Body of pancreas (tissue), 4 donors: Measurements from ENCODE around the gene PNPLA5. TPM values are rescaled to one million over a fixed set of nuclear protein-coding genes. Genes with fewer than 3 reads are reported as not detected.

Source experiments
- ATAC-seq: fragments of 150-250 bp; one replicate; pipeline ENCODE4 v1.9.1; 2016
- DNase-seq, 4 donors: peaks; one replicate each; pipeline ENCODE4 v3.0.0-alpha.2; 2019
- H3K27ac ChIP-seq, 4 donors: fragments of 200-600 bp; sonication (generic); 1 replicate in 3 of 4; 2 replicates in 1 of 4; pipeline versions ENCODE4 v1.5.1 to v1.6.1; 2016 to 2019; ENCODE audit warnings: mild to moderate bottlenecking in 1 of 4, mixed read lengths in 1 of 4, moderate library complexity in 1 of 4
- H3K27me3 ChIP-seq, 2 donors: fragments of 200-600 bp; sonication (generic); one replicate each; pipeline ENCODE4 v1.6.0; 2016; ENCODE audit warnings: mild to moderate bottlenecking in 1 of 2
- H3K36me3 ChIP-seq, 2 donors: fragments of 200-600 bp; sonication (generic); replicated peaks in 1 of 2; 2 replicates each; pipeline ENCODE4 v1.5.1; 2016; ENCODE audit warnings: low read depth in 2 of 2; ENCODE audit not compliant: insufficient read depth in 1 of 2
- H3K4me1 ChIP-seq: fragments of 200-600 bp; sonication (generic); one replicate; pipeline ENCODE4 v1.6.0; 2016
- H3K4me3 ChIP-seq, 2 donors: fragments of 200-600 bp; sonication (generic); 1 replicate in 1 of 2; 2 replicates in 1 of 2; pipeline ENCODE4 v1.5.1; 2016 to 2019
- H3K9me3 ChIP-seq, 3 donors: fragments of 200-600 bp; sonication (generic); 1 replicate in 2 of 3; 2 replicates in 1 of 3; pipeline ENCODE4 v1.5.1; 2016
- POLR2A ChIP-seq, 3 donors: fragments of 450-650 bp; IDR thresholded peaks; one replicate each; pipeline ENCODE4 v1.6.1; 2016; ENCODE audit warnings: antibody characterized with exemption in 3 of 3, mild to moderate bottlenecking in 2 of 3
- WGBS, 2 donors: methylation state at CpG; one replicate each; pipeline ENCODE4 v1.1.5; 2017; 5-methylcytosine and 5-hydroxymethylcytosine counted together
- intact Hi-C: fragments of 100-400 bp; cut with DNase I; formaldehyde crosslinking; loops from one replicate; pipeline ENCODE4 v1.15.1; 2023
- total RNA-seq, 2 donors: library from RNA; depleted of rRNA; stranded (reverse); fragments of >200 nt; gene quantifications; one replicate each; pipeline ENCODE4 v1.1.0, GENCODE V29; 2016
- TF ChIP-seq, protein P1 (sequence below), 7 experiments: fragments of 450-650 bp in 4 of 7; fragments of 200-600 bp in 3 of 7; sonication (generic) in 3 of 7; IDR thresholded peaks; one replicate each; pipeline ENCODE4 v1.5.1; 2016 to 2019; ENCODE audit warnings: antibody characterized with exemption in 7 of 7

The PNPLA5 gene
- total RNA-seq, 2 donors from 2014 or later = not detected

DNA sequence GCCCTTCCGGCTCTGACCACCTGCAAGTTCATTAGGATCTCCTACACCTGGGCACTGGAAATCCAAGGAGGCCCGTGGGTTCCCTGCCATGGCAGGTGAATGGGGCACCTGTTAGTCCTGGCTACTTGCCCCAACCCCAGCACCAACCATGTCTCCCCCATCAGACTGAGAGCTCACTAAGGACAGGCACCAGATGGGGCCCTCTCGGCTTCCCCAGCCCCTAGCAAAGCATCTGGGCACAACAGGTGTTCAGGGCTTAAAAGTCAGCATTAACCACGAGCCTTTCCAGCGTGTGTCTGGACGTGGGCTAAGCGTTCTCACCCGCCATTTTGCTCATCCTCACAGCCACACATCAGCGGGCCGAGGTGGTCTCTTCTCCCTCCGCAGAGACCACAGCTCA is 31.7 kb downstream of the PNPLA5 start:
- H3K36me3 ChIP-seq = no peaks in the 10 kb centered on the region
- H3K27me3 ChIP-seq = peaks cover 0 to 23% of the 10 kb centered on the region in 2 donors
- DNase-seq (no peak), ATAC-seq (no peak)
- 67 to 74% methylated on average over 7 to 11 of the region's 11 CpGs for WGBS, 2 donors
- no peaks in the 10 kb centered on the region for H3K9me3 ChIP-seq
- H3K27ac ChIP-seq = no peak overlapping the region
- H3K4me1 ChIP-seq = no peaks in the 10 kb centered on the region
- intact Hi-C loops = no loop called here
- no peak for TF ChIP-seq POLR2A (IDR thresholded peaks at IDR 0.05)
- TF ChIP-seq, protein P1, sequence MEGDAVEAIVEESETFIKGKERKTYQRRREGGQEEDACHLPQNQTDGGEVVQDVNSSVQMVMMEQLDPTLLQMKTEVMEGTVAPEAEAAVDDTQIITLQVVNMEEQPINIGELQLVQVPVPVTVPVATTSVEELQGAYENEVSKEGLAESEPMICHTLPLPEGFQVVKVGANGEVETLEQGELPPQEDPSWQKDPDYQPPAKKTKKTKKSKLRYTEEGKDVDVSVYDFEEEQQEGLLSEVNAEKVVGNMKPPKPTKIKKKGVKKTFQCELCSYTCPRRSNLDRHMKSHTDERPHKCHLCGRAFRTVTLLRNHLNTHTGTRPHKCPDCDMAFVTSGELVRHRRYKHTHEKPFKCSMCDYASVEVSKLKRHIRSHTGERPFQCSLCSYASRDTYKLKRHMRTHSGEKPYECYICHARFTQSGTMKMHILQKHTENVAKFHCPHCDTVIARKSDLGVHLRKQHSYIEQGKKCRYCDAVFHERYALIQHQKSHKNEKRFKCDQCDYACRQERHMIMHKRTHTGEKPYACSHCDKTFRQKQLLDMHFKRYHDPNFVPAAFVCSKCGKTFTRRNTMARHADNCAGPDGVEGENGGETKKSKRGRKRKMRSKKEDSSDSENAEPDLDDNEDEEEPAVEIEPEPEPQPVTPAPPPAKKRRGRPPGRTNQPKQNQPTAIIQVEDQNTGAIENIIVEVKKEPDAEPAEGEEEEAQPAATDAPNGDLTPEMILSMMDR (IDR thresholded peaks at IDR 0.05) = no peak
- H3K4me3 ChIP-seq = no peak overlapping the region

DNA sequence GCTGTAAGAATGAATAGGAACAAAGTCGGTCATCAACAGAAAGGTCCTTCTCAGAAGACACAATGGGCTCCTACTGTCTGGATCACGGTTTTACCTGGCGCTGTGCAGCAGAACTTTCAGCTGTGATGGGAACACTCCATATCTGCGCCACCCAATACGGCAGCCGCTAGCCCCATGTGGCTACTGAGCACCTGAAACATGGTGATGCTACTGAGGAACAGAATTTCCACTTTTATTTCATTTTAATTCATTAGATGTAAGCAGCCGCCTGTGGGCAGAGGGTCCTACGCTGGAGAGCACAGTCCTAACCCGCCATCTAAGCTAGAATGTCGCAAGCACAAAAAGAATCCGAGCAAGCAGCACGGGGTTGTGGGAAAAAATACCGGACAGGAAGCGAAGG is 32.2 kb downstream of the PNPLA5 start:
- Histone ChIP-seq H3K4me1 (no peaks in the 10 kb centered on the region), H3K27me3 (peaks cover 0 to 23% of the 10 kb centered on the region in 2 donors), H3K27ac (no peak overlapping the region), H3K4me3 (no peak overlapping the region), H3K9me3 (no peaks in the 10 kb centered on the region), H3K36me3 (no peaks in the 10 kb centered on the region)
- no peak for TF ChIP-seq POLR2A (IDR thresholded peaks at IDR 0.05)
- TF ChIP-seq, protein P1 (IDR thresholded peaks at IDR 0.05) = no peak
- 66 to 76% methylated on average over 14 of the region's 14 CpGs for WGBS, 2 donors
- ATAC-seq (no peak), DNase-seq (no peak)
- intact Hi-C loops = no loop called here

DNA sequence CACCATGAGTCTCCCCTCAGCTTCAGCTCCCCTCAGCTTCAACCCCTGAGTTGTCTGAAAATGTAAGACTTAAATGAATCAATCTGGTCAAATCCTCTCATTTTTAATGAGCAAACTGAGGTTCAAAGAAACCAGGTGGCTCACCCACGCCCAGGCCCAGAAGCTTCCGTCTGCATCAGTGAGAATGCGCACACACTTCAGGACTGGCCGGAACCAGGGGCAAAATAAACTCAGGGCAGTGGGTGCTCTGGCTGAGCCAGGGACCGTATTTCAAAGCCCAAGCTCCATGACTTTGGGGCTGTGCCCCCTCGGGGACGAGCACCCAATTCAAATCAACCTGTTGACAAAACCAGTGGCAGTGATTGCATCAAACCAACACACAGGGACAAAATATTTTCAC is 32.6 kb downstream of the PNPLA5 start:
- Histone ChIP-seq H3K36me3 (no peaks in the 10 kb centered on the region), H3K27ac (no peak overlapping the region), H3K4me1 (no peaks in the 10 kb centered on the region), H3K4me3 (no peak overlapping the region), H3K9me3 (no peaks in the 10 kb centered on the region), H3K27me3 (peaks cover 0 to 21% of the 10 kb centered on the region in 2 donors)
- intact Hi-C loops = no loop called here
- 63 to 67% methylated on average over 7 of the region's 7 CpGs for WGBS, 2 donors
- DNase-seq (no peak), ATAC-seq (no peak)
- no peak for TF ChIP-seq POLR2A (IDR thresholded peaks at IDR 0.05)
- TF ChIP-seq, protein P1 (IDR thresholded peaks at IDR 0.05) = no peak

DNA sequence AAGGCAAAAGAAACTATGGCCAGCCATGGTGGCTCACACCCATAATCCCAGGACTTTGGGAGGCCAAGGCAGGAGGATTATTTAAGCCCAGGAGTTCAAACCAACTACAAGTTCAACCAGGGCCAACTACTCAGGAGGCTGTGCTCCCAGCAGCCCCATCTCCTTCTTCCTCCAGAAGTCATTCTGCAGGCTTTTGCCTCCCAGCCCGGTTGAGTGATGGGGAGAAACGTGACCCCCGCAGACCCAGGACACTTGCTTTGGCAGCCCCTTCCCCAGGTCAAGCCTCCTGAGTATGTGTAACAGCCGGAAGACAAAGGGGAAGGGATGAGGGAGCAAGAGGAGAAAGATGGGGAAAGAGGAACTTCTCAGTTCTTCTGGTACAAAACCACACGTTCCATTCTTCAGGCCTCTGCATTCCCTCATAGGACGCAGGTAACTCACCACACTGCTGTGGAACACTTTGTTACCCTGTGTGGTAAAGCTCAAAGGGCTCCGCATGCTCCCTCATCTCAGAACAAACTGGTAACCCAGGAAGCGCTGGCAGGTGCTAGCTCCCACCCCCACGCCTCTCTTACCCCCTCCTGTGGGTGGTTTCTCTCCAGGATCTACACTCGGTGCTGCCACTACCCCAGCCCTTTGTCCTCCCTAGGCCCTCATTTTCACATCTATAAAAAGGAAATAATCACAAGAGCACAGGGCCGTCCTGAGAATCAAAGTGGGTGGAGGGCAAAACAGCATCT is 33.5 kb downstream of the PNPLA5 start:
- intact Hi-C loops = no loop called here
- no peaks in the 10 kb centered on the region for H3K9me3 ChIP-seq
- ATAC-seq = no peak
- H3K36me3 ChIP-seq = no peaks in the 10 kb centered on the region
- H3K27ac ChIP-seq = no peak overlapping the region
- H3K4me1 ChIP-seq = no peaks in the 10 kb centered on the region
- no peak for TF ChIP-seq POLR2A (IDR thresholded peaks at IDR 0.05)
- H3K4me3 ChIP-seq = no peak overlapping the region
- no peak for DNase-seq
- 49 to 55% methylated on average over 11 of the region's 11 CpGs for WGBS, 2 donors
- peaks cover 0 to 12% of the 10 kb centered on the region in 2 donors for H3K27me3 ChIP-seq

DNA sequence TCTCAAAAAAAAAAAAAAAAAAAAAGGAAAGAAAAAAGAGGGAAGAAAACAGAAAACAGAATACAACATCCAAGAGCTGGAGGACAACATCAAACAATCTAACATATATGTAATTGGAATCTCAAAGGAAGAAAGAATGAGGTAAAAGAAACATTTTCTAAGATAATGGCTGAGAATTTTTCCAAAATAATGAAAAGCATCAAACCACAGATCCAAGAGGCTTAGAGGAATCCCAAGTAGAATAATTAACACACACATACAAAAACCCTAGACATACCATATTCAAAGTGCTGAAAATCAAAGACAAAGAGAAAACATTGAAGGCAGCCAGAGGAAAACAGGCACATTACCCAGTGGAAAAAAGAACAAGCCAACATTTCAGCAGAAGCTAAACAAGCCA is 34.4 kb downstream of the PNPLA5 start:
- H3K27ac ChIP-seq = no peak overlapping the region
- DNase-seq = no peak
- intact Hi-C loops = no loop called here
- no peaks in the 10 kb centered on the region for H3K9me3 ChIP-seq
- H3K4me1 ChIP-seq = no peaks in the 10 kb centered on the region
- no peak for TF ChIP-seq POLR2A (IDR thresholded peaks at IDR 0.05)
- TF ChIP-seq, protein P1 (IDR thresholded peaks at IDR 0.05) = no peak
- no peaks in the 10 kb centered on the region for H3K36me3 ChIP-seq
- no peak overlapping the region for H3K4me3 ChIP-seq
- H3K27me3 ChIP-seq = peaks cover 0 to 6% of the 10 kb centered on the region in 2 donors
- ATAC-seq = no peak
